Erythroblast (primary cell): ENCODE measurements around the gene GNAI1.
"Not testable (repeated sequence)": the region's sequence is repeated elsewhere in the genome, so short reads cannot be mapped to it uniquely, and the experiment has no call there.

Experiments
- DNase-seq, 2 experiments: peaks; one replicate each; lab custom pipeline; 2025; lab: John Stamatoyannopoulos, UW
- GATA1 ChIP-seq: IDR thresholded peaks from 2 replicates; pipeline ENCODE4 v1.6.1; 2011; ENCODE audit warnings: low read depth, mild to moderate bottlenecking, control low read depth, low read length, moderate library complexity
- POLR2A ChIP-seq: IDR thresholded peaks from 2 replicates; pipeline ENCODE4 v1.6.1; 2011; ENCODE audit warnings: mild to moderate bottlenecking, low read length

GNAI1 gene

DNA sequence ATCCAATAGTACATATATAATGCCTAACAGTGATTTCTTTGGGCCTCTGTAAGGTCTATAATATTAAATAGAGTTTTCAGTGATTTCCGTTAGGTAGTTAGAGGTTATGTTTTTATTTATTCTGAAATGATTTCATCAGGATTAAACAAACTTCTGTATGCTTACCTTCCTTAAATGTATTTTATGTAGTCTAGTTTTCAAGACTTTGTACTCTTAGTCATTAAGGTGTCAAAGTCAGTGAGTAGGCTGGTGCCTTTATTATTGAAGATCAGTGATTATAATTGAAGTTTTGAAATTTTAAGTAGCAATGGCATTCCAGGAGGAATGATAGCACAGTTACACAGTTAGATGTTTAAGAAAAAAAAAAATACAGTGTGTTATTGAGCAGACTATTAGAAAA lies 20.7 kb downstream of the GNAI1 start:
- TF ChIP-seq GATA1 (no peak), POLR2A (no peak)
- DNase-seq = no peak

DNA sequence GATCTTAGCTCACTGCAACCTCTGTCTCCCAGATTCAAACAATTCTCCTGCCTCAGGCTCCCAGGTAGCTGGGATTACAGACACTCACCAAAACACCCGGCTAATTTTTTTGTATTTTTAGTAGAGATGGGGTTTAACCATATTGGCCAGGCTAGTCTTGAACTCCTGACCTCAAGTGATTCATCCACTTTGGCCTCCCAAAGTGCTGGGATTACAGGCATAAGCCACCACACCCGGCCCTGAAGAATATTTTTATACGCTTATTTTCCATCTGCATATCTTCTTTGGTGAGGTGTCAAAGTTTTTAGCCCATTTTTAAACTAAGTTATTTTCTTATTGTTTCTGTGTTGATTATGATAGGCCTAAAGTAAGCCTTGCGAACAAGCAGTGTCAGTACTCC lies 23.1 kb downstream of the GNAI1 start:
- not testable (repeated sequence) for DNase-seq

DNA sequence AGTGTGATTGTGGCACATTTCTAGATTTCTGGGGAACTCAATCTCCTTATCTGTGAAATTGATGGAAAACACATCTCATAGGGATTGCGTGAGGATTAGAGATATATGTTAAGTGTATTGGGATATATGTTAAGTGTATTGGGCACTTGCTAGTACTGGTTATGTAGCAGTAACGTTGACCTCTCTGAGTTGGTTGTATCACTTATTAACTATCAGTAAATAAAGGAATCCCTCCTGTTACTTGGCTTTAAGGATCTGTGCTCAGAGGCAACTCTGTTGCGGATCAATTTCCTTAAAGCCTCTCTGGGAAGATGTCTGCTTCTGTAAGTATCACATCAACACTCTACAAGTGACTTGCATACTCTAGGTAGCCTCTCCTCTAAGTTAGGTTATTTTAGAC lies 25.2 kb downstream of the GNAI1 start:
- no peak for TF ChIP-seq POLR2A
- TF ChIP-seq GATA1 = no peak
- no peak for DNase-seq

DNA sequence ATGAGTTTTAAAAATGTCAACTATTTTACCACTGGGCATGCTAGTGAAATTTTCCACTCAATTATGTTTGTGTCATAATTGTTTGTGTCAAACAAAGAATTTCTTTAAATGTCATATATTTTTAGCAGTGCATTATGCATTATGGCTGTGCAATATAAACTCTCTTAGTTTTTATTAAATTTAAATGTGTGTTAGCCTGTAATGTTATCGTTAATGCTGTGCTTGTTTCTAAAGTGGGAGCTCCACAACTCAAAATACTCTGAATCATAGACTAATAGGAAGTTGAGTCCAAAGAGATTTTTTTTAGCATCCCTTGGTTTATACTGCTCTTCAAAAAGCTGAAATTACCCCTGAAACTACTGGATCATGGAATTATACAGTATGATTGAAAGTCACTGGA lies 26.8 kb downstream of the GNAI1 start:
- TF ChIP-seq POLR2A = no peak
- no peak for TF ChIP-seq GATA1
- DNase-seq = no peak

DNA sequence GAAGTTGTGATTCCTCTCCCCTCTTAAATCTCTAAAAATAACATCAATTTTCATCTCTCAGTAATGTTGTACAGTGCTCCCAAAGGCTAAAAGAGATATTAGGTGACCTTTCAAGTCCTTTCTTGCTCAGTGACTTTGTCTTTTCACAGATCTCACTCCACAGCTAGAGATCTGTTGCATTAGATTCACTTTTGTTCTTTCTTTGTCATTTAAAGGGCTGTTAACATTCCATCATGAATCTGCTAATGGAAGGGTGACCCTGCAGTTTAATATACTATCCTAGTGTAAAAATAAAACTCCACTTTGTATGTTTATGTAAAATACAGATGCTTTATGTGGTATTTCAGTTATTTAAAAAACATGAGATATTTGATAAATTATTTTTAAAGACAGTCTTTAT lies 30.5 kb downstream of the GNAI1 start:
- no peak for DNase-seq
- no peak for TF ChIP-seq POLR2A
- TF ChIP-seq GATA1 = no peak

DNA sequence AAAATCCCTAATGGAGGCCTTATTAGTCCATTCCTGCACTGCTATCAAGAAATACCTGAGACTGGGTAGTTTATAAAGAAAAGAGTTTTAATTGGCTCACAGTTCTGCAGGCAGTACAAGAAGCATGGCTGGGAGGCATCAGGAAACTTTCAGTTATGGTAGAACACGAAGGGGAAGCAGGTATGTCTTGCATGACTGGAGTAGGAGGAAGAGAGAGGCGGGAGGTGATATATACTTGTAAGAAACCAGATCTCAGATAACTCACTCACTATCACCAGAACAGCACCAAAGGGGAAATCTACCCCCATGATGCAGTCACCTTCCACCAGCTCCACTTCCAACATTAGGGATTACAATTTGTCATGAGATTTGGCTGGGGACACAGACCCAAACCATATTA lies 35.8 kb downstream of the GNAI1 start:
- DNase-seq = no peak
- TF ChIP-seq GATA1 (no peak), POLR2A (no peak)

DNA sequence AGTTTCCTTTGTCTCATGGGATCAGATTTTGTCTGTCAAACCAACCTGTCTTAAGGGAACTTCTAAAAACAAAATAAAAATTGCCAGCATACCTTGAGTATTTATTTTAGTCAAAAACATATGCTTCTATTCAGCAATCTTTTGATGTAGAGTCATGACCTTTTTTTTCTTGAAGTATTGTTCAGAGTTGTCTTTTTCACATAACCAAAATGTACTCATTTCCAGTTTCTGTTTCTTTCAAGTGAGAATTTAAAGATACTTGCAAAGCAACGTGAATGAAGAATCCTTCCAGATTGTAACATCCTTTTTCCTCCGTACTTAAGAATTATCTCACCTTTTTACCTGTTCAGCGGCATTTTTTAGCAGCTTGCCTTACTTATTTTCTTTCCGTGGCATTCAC lies 37.8 kb downstream of the GNAI1 start:
- no peak for TF ChIP-seq POLR2A
- TF ChIP-seq GATA1 = no peak
- DNase-seq = no peak

DNA sequence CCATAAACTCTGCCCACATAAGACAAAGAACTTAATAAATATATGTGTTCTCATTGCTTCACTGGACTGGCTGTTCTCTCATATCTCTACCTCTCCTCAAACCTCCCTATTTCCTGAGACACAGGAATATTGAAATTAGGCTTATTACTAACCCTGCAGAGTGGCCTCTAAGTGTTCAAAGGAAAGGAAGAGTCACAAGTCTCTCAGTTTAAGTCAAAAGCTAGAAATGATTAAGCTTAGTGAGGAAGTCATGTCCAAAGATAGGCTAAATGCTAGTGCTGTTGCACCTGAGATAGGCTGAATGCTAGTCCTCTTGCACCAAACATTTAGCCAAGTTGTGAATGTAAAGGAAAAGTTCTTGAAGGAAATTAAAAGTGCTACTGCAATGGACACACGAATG lies 41.1 kb downstream of the GNAI1 start:
- no peak for DNase-seq
- TF ChIP-seq GATA1 (no peak), POLR2A (no peak)

DNA sequence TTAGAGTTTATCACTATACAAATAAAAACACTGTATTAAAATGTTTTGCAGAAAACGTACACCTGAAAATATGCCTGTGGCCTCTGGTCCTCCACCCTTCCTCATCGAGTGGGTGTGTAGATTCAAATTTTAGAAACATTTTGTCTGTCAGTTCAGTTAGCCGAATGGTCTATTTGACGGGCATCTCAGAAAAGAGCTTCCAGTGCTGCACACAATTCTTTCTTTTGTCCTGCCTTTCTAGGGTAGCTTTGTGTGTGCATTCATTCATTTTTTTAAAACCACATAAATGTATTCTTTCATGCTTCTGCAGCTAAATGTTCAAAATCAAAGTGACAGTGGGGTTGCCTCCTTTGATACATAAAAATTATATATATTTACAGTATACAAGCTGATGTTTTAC lies 46.8 kb downstream of the GNAI1 start:
- no peak for DNase-seq
- no peak for TF ChIP-seq GATA1
- TF ChIP-seq POLR2A = no peak

DNA sequence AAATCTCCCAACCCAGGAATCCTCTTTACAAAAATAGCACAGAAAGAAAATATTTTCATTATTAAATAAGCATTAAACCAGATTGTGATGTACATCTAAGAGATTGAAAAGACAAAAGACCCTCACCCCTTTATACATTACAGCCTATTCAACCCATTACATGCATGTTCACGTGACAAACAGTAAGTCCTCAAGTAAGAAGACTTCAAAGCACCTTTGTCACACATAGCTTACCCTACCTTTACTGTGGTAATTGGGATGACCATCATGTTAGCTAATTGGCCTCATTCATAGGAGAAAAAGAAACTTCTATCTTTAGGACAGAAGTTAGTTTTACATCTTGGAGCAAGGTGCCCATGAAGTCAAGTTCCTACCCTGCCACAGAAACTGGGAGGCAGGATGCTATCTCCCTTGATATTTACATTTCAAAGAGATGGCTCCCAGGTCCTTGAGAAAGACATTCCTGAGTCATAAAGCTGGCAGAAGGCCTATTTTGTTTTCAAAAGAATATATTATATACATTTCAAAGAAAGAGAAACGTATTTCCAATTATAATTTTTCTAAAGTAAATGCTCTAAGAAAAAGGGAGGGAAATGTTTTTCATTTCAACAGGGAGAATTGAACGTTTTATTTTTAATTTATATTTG lies 48.1 kb downstream of the GNAI1 start:
- DNase-seq = no peak
- TF ChIP-seq GATA1 = no peak
- no peak for TF ChIP-seq POLR2A

DNA sequence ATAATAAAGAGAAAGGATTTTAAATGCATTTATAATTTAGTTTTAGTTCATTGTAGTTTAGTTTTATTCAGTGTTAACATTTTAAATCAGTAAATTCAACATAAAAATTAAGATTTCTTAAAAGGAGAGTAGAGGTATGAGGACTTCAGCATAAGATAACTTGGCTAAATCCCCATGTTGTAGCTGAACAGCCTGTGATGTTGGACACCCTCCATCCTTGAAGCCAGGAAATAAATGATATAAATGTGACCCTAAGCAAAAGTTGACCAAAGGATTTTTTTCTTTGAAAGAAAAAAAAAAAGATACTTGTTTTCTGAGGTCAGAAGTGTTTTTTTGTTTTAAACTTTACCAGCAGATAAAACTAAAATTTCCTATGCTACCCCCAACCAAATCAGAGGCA lies 48.7 kb downstream of the GNAI1 start:
- TF ChIP-seq POLR2A (no peak), GATA1 (no peak)
- no peak for DNase-seq

DNA sequence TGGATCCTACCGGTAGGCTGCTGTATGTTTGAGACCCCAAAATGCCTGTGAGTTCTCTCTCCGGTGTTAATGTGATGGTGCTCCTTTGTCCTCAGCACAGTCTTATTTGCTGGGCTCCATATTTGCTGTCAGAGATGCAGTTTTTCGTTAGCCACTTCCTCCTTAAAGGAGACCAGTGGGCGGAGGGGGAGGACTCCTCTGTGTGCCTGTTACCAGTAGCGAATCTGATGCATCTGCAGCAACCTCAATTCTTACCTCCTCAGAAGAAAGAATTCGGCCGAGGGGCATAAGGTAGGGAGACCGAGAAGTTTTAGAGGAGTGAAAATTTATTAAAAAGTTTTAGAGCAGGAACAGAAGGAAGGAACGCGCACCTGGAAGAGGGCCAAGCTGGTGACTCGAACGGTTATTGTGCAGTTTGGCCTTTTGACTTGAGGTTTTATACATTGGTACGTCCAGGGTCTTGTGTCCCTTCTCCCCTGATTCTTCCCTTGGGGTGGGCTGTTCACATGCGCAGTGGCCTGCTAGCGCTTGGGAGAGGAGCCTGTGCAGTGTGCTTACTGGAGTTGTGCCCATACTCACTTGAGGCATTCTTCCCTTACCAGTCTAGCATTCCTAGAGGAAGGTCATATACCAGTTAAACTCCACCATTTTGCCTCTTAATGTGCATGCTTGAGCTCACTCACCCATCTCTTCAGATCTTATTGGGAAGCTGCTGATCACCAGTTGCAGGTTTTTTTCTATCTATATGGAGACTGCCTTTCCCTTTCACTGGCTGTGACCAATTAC lies 49.5 kb downstream of the GNAI1 start:
- no peak for TF ChIP-seq GATA1
- no peak for TF ChIP-seq POLR2A
- no peak for DNase-seq

DNA sequence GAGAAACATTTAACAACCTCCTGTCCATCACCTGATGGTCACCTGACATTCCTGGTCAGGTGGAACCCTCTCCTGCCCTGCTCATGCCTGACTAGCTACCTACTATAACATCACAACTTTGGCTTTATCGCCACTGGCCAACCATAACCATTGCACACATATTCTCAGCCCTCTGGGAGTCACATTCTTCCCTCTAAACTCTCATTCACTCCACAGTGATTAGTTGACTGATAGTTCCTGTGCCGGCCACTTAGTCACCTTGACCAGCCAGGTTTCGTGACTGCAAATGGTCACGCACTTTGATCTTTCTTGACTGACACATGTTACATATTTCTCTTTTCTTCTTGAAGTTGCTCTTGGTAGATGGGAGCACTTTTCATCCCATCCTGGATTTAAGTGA lies 50.1 kb downstream of the GNAI1 start:
- TF ChIP-seq GATA1 (no peak), POLR2A (no peak)
- no peak for DNase-seq

DNA sequence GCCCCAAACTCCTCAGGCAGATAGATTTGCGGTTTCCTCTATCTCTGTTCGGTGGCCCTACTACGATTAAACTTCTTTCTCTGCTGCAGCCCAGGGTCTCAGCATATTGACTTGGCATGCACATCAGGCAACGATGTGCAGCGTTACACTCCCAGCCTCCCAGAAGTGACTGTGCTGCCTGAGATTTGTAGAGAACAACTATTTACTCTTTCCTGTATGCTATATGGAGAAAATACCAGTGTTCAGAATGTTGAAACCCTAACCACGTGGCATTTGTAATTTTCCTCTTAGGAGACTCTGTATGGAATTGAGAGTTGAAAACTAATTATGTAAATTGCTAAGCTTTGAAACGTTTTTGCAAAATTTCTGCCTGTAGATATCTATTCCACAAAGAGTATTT lies 50.9 kb downstream of the GNAI1 start:
- TF ChIP-seq GATA1 (no peak), POLR2A (no peak)
- DNase-seq = no peak

DNA sequence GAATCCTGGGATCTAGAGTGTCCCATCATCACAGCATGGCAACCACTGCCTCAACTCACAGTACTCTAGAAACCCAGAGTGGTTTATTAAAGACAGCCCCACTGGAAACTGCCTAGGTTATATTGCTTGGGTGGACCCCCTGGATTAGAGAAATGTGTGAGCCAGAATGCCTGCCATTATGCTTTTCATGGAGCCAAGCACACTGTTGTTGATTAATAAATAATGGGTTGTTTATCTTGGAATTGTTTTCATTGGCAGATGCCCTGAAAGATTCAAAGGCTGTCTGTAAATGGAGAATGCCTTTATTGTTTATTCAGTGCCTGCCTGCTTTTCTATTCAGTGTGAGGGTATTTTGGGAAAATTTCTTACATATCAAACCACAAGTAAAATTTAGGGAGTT lies 52.1 kb downstream of the GNAI1 start:
- no peak for DNase-seq
- TF ChIP-seq POLR2A = no peak
- no peak for TF ChIP-seq GATA1

DNA sequence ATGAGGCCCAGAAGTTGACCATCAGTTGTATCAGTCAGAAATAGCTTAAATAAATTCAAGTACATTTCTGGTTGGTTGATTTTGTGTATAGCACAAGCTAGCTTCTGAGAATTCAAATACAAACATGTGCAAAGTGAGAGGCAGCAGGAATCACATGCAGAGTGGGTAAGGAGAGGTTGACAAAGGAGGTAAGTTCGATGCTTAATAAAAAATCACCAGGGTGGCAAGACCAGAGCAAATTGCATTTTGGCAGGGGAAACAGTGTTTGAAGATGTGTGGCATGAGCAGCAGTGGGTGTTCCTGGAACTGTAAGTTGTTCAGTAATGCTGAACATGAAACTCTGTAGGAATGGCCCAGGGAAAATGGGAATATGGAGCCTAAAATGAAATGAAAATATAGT lies 52.6 kb downstream of the GNAI1 start:
- no peak for DNase-seq
- TF ChIP-seq GATA1 (no peak), POLR2A (no peak)

DNA sequence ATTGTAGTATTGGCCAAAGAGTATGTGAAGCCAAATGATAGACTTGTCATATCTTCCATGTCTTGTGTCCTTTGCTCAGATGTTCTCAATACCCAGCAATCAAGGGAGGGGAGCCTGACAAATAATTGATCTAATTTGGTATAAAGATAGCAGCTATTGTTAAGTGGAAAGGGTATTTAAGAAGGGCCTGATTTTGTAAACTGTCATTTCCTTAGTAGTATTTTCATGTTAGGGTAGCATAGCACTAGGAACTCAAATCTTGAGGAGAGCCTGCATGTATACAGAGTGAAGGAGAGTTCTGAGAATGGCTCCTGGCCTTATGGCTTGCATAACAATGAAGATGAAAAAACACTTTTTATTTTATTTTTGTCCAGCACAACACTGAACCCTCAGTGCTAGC lies 53.1 kb downstream of the GNAI1 start:
- no peak for TF ChIP-seq GATA1
- no peak for TF ChIP-seq POLR2A

More for the DNA sequence above, 53.1 kb downstream of the GNAI1 start:
- no peak for DNase-seq
